MM.1S (cell line): ENCODE results near the gene MME.
A peak's percentile ranks its signal among the peaks of the same experiment; 100 is the strongest.

ENCODE experiments used
- DNase-seq: peaks from one replicate; pipeline ENCODE4 v3.0.0-alpha.2; 2015
- H2AFZ ChIP-seq: fragments of 300-600 bp; sonication (generic); 2 replicates; pipeline ENCODE4 v1.6.0; 2016; ENCODE audit warnings: antibody characterized with exemption, low read length
- H3F3A ChIP-seq: fragments of 300-600 bp; sonication (generic); 2 replicates; pipeline ENCODE4 v1.6.1; 2016; ENCODE audit warnings: mild to moderate bottlenecking, antibody characterized with exemption, low read length, moderate library complexity, mixed read lengths; ENCODE audit not compliant: insufficient read depth
- H3K27ac ChIP-seq: fragments of 300-600 bp; sonication (generic); 2 replicates; pipeline ENCODE4 v1.5.1; 2016; ENCODE audit warnings: mild to moderate bottlenecking, low read length
- H3K27me3 ChIP-seq: fragments of 300-600 bp; sonication (generic); replicated peaks from 2 replicates; pipeline ENCODE4 v1.6.0; 2016; ENCODE audit warnings: low read length; ENCODE audit not compliant: insufficient read depth
- H3K36me3 ChIP-seq: fragments of 300-600 bp; sonication (generic); replicated peaks from 2 replicates; pipeline ENCODE4 v1.6.1; 2016; ENCODE audit warnings: mild to moderate bottlenecking, low read length, mixed read lengths; ENCODE audit not compliant: insufficient read depth
- H3K4me1 ChIP-seq: fragments of 300-600 bp; sonication (generic); 2 replicates; pipeline ENCODE4 v1.6.1; 2016; ENCODE audit warnings: low read length, mixed read lengths
- H3K4me2 ChIP-seq: fragments of 300-600 bp; sonication (generic); 2 replicates; pipeline ENCODE4 v1.6.0; 2016; ENCODE audit warnings: low read depth, low read length
- H3K4me3 ChIP-seq: fragments of 300-600 bp; sonication (generic); 2 replicates; pipeline ENCODE4 v1.5.1; 2016; ENCODE audit warnings: low read length, mixed read lengths
- H3K79me2 ChIP-seq: fragments of 300-600 bp; sonication (generic); 2 replicates; pipeline ENCODE4 v1.6.1; 2016; ENCODE audit warnings: mixed run types, low read length, mixed read lengths
- H3K9ac ChIP-seq: fragments of 300-600 bp; sonication (generic); 2 replicates; pipeline ENCODE4 v1.6.1; 2016; ENCODE audit warnings: low read length, mixed read lengths
- H3K9me2 ChIP-seq: fragments of 300-600 bp; sonication (generic); replicated peaks from 2 replicates; pipeline ENCODE4 v1.6.1; 2016; ENCODE audit warnings: mild to moderate bottlenecking, low read length, mixed read lengths; ENCODE audit not compliant: insufficient read depth
- H3K9me3 ChIP-seq: fragments of 300-600 bp; sonication (generic); replicated peaks from 2 replicates; pipeline ENCODE4 v1.6.1; 2016; ENCODE audit warnings: mild to moderate bottlenecking, low read length, mixed read lengths; ENCODE audit not compliant: insufficient read depth
- H4K20me1 ChIP-seq: fragments of 300-600 bp; sonication (generic); 2 replicates; pipeline ENCODE4 v1.6.1; 2016; ENCODE audit warnings: mild to moderate bottlenecking, low read length, moderate library complexity, mixed read lengths; ENCODE audit not compliant: insufficient read depth
- CTCF ChIP-seq: fragments of 300-600 bp; sonication (generic); IDR thresholded peaks from 2 replicates; pipeline ENCODE4 v1.5.1; 2016; ENCODE audit warnings: antibody characterized with exemption, low read length, mixed read lengths
- EZH2 ChIP-seq: fragments of 300-600 bp; sonication (generic); optimal IDR thresholded peaks from 2 replicates; pipeline ENCODE3; 2017; ENCODE audit warnings: low read depth, mild to moderate bottlenecking, antibody characterized with exemption, low read length, mixed read lengths
- EZH2phosphoT487 ChIP-seq: fragments of 300-600 bp; sonication (generic); IDR thresholded peaks from 2 replicates; pipeline ENCODE4 v1.6.1; 2018; ENCODE audit warnings: antibody characterized with exemption, low read length

MME gene

GRCh38 chr3:155184011-155184410 is 103.9 kb downstream of the MME start:
- Histone ChIP-seq H2AFZ (no peak overlapping the region), H3F3A (0 out of 2 replicates have a peak, but pooled peaks cover 7% of the 10 kb centered on the region), H3K27me3 (no peaks in the 10 kb centered on the region), H4K20me1 (no peaks in the 10 kb centered on the region), H3K27ac (no peak overlapping the region), H3K36me3 (no peaks in the 10 kb centered on the region), H3K4me1 (peaks cover 21% of the 10 kb centered on the region), H3K9ac (no peak overlapping the region), H3K4me2 (peak overlapping the region; percentile 37; the same call in 1 of the 2 replicates), H3K9me3 (no peaks in the 10 kb centered on the region), H3K4me3 (no peak overlapping the region), H3K9me2 (no peaks in the 10 kb centered on the region), H3K79me2 (no peaks in the 10 kb centered on the region)
- peak; percentile 78 for DNase-seq
- no peak for TF ChIP-seq CTCF
- TF ChIP-seq EZH2: no peak
- no peak for TF ChIP-seq EZH2phosphoT487

GRCh38 chr3:155185631-155186071 is 105.5 kb downstream of the MME start:
- peak; percentile 48 for DNase-seq
- Histone ChIP-seq H3K9me2 (no peaks in the 10 kb centered on the region), H3K9ac (no peak overlapping the region), H3K4me1 (peaks cover 21% of the 10 kb centered on the region), H3K27me3 (no peaks in the 10 kb centered on the region), H3K36me3 (no peaks in the 10 kb centered on the region), H3K79me2 (no peaks in the 10 kb centered on the region), H4K20me1 (no peaks in the 10 kb centered on the region), H2AFZ (no peak overlapping the region), H3K27ac (no peak overlapping the region), H3K4me3 (no peak overlapping the region), H3K4me2 (no peak overlapping the region), H3F3A (0 out of 2 replicates have a peak, but pooled peaks cover 7% of the 10 kb centered on the region), H3K9me3 (no peaks in the 10 kb centered on the region)
- no peak for TF ChIP-seq CTCF
- no peak for TF ChIP-seq EZH2
- TF ChIP-seq EZH2phosphoT487: no peak

- H3K27ac ChIP-seq: no peak overlapping the region
- H3K4me1 ChIP-seq: peaks cover 21% of the 10 kb centered on the region
- H3K4me3 ChIP-seq: no peak overlapping the region
- H3K4me2 ChIP-seq: no peak overlapping the region
- no peak for DNase-seq
- no peak overlapping the region for H3K9ac ChIP-seq
- no peaks in the 10 kb centered on the region for H4K20me1 ChIP-seq
- 0 out of 2 replicates have a peak, but pooled peaks cover 7% of the 10 kb centered on the region for H3F3A ChIP-seq
- H3K9me3 ChIP-seq: no peaks in the 10 kb centered on the region
- H3K36me3 ChIP-seq: no peaks in the 10 kb centered on the region
- no peak overlapping the region for H2AFZ ChIP-seq
- no peaks in the 10 kb centered on the region for H3K9me2 ChIP-seq
- no peak for TF ChIP-seq CTCF
- no peak for TF ChIP-seq EZH2
- TF ChIP-seq EZH2phosphoT487: no peak
- no peaks in the 10 kb centered on the region for H3K79me2 ChIP-seq
- H3K27me3 ChIP-seq: no peaks in the 10 kb centered on the region
Observed at GRCh38 chr3:155188031-155188430, 107.9 kb downstream of the MME start.
